ENCODE data around the gene SEZ6.

Gene SEZ6

GRCh38 chr17:28953444-28954118 lies 52.3 kb downstream of the SEZ6 start:
- DNase-seq (ENCODE audit: low read depth in 2 of 2): peak in 1 of 2 donors; percentile 30

GRCh38 chr17:28951991-28952975 lies 53.5 kb downstream of the SEZ6 start:
- DNase-seq (ENCODE audit: low read depth in 2 of 2): peak; percentile 87 to 92

GRCh38 chr17:28951428-28951990 lies 54.3 kb downstream of the SEZ6 start, which contains the start of gene PHF12:
PHF12 (minus strand) TSS chr17:28951518; CDS start chr17:28950960, 558 bp downstream.
- DNase-seq (ENCODE audit: low read depth in 2 of 2): peak; percentile 96 to 99

GRCh38 chr17:28950752-28951427 lies 54.9 kb downstream of the SEZ6 start:
- DNase-seq (ENCODE audit: low read depth in 2 of 2): peak in 1 of 2 donors; percentile 7

- peak; percentile 30 to 38 for DNase-seq (ENCODE audit: low read depth in 2 of 2)
Observed at GRCh38 chr17:28950017-28950751, 55.6 kb downstream of the SEZ6 start.

GRCh38 chr17:28949185-28950016 lies 56.4 kb downstream of the SEZ6 start:
- DNase-seq (ENCODE audit: low read depth in 2 of 2): peak; percentile 56 to 58

GRCh38 chr17:28948873-28949184 lies 57.0 kb downstream of the SEZ6 start:
- DNase-seq (ENCODE audit: low read depth in 2 of 2): no peak

- DNase-seq (ENCODE audit: low read depth in 2 of 2): no peak
Observed at GRCh38 chr17:28948342-28948741, 57.5 kb downstream of the SEZ6 start.

GRCh38 chr17:28947639-28948038 lies 58.2 kb downstream of the SEZ6 start:
- DNase-seq (ENCODE audit: low read depth in 2 of 2): no peak

- no peak for DNase-seq (ENCODE audit: low read depth in 2 of 2)
Observed at GRCh38 chr17:28946239-28946638, 59.6 kb downstream of the SEZ6 start.

- DNase-seq (ENCODE audit: low read depth in 2 of 2): no peak
Observed at GRCh38 chr17:28944862-28945741, 60.7 kb downstream of the SEZ6 start.

- DNase-seq (ENCODE audit: low read depth in 2 of 2): no peak
Observed at GRCh38 chr17:28944343-28944742, 61.5 kb downstream of the SEZ6 start.

- DNase-seq (ENCODE audit: low read depth in 2 of 2): no peak
Observed at GRCh38 chr17:28942925-28943324, 62.9 kb downstream of the SEZ6 start.

- DNase-seq (ENCODE audit: low read depth in 2 of 2): no peak
Observed at GRCh38 chr17:28941251-28941650, 64.6 kb downstream of the SEZ6 start.

GRCh38 chr17:28940675-28941074 lies 65.2 kb downstream of the SEZ6 start:
- DNase-seq (ENCODE audit: low read depth in 2 of 2): no peak

- DNase-seq (ENCODE audit: low read depth in 2 of 2): no peak
Observed at GRCh38 chr17:28940142-28940541, 65.7 kb downstream of the SEZ6 start.

GRCh38 chr17:28938552-28938951 lies 67.3 kb downstream of the SEZ6 start:
- DNase-seq (ENCODE audit: low read depth in 2 of 2): no peak

GRCh38 chr17:28937044-28937729 lies 68.6 kb downstream of the SEZ6 start:
- DNase-seq (ENCODE audit: low read depth in 2 of 2): no peak
